ENCODE data around the gene OR14A16.

The OR14A16 gene

GRCh38 chr1:247797518-247797917, 26.4 kb downstream of the OR14A16 start:
- DNase-seq: no peak
- H3K79me1 ChIP-seq (ENCODE audit: low read length): no peaks in the 10 kb centered on the region
- no peak overlapping the region for H3K4me3 ChIP-seq (ENCODE audit: low read depth, low read length)
- no peak overlapping the region for H2AFZ ChIP-seq (ENCODE audit: insufficient read depth, low read length, poor library complexity)
- no peaks in the 10 kb centered on the region for H3K36me3 ChIP-seq (ENCODE audit: control insufficient read depth in 1 of 2, insufficient read depth in 2 of 2, low read length in 2 of 2)
- no peak overlapping the region for H3K4me2 ChIP-seq (ENCODE audit: low read length)
- H2BK120ac ChIP-seq (ENCODE audit: insufficient read depth, low read length, poor library complexity): no peak overlapping the region
- no peak overlapping the region for H3K23ac ChIP-seq (ENCODE audit: low read length)
- no peak overlapping the region for H4K91ac ChIP-seq (ENCODE audit: low read depth, low read length)
- H3K79me2 ChIP-seq (ENCODE audit: control insufficient read depth, insufficient read depth, low read length, poor library complexity): no peaks in the 10 kb centered on the region
- no peak overlapping the region for H3K4ac ChIP-seq (ENCODE audit: low read depth, low read length)
- no peak overlapping the region for H3K9ac ChIP-seq (ENCODE audit: low read length)
- no peak overlapping the region for H4K12ac ChIP-seq (ENCODE audit: low read depth, low read length)
- H3K18ac ChIP-seq (ENCODE audit: low read length): no peak overlapping the region
- no peak overlapping the region for H3K14ac ChIP-seq (ENCODE audit: low read length)
- no CpG with 5 or more reads among the region's 2 CpGs for WGBS (ENCODE audit: extremely low coverage, insufficient coverage, insufficient read length)
- H4K8ac ChIP-seq (ENCODE audit: low read depth, low read length): no peak overlapping the region
- H2AK5ac ChIP-seq (ENCODE audit: low read length): no peak overlapping the region
- no peak overlapping the region for H3K27ac ChIP-seq (ENCODE audit: low read depth, low read length)
- no peaks in the 10 kb centered on the region for H3K4me1 ChIP-seq (ENCODE audit: control insufficient read depth in 1 of 2, insufficient read depth in 2 of 2, low read length in 2 of 2)
- no peak overlapping the region for H2BK5ac ChIP-seq (ENCODE audit: low read depth, low read length, poor library complexity)
- H2BK12ac ChIP-seq (ENCODE audit: low read length): no peak overlapping the region
- H3K27me3 ChIP-seq (ENCODE audit: insufficient read depth, low read length): no peaks in the 10 kb centered on the region
- peaks cover 3% of the 10 kb centered on the region for H3K9me3 ChIP-seq (ENCODE audit: insufficient read depth, low read depth, low read length)

GRCh38 chr1:247769603-247770002, 54.3 kb downstream of the OR14A16 start:
- Histone ChIP-seq H3K9ac (ENCODE audit: low read length) (no peak overlapping the region), H3K4me2 (ENCODE audit: low read length) (no peak overlapping the region), H4K8ac (ENCODE audit: low read depth, low read length) (no peak overlapping the region), H2BK12ac (ENCODE audit: low read length) (no peak overlapping the region), H3K27ac (ENCODE audit: low read depth, low read length) (no peak overlapping the region), H3K4ac (ENCODE audit: low read depth, low read length) (no peak overlapping the region), H3K18ac (ENCODE audit: low read length) (no peak overlapping the region), H3K9me3 (ENCODE audit: insufficient read depth, low read depth, low read length) (no peaks in the 10 kb centered on the region), H3K27me3 (ENCODE audit: insufficient read depth, low read length) (no peaks in the 10 kb centered on the region), H2BK5ac (ENCODE audit: low read depth, low read length, poor library complexity) (no peak overlapping the region), H3K4me1 (ENCODE audit: control insufficient read depth in 1 of 2, insufficient read depth in 2 of 2, low read length in 2 of 2) (no peaks in the 10 kb centered on the region), H3K36me3 (ENCODE audit: control insufficient read depth in 1 of 2, insufficient read depth in 2 of 2, low read length in 2 of 2) (no peaks in the 10 kb centered on the region), H4K12ac (ENCODE audit: low read depth, low read length) (no peak overlapping the region), H2BK120ac (ENCODE audit: insufficient read depth, low read length, poor library complexity) (no peak overlapping the region), H2AFZ (ENCODE audit: insufficient read depth, low read length, poor library complexity) (no peak overlapping the region), H3K79me2 (ENCODE audit: control insufficient read depth, insufficient read depth, low read length, poor library complexity) (no peaks in the 10 kb centered on the region), H3K4me3 (ENCODE audit: low read depth, low read length) (no peak overlapping the region), H3K79me1 (ENCODE audit: low read length) (no peaks in the 10 kb centered on the region), H3K23ac (ENCODE audit: low read length) (no peak overlapping the region), H4K91ac (ENCODE audit: low read depth, low read length) (no peak overlapping the region), H2AK5ac (ENCODE audit: low read length) (no peak overlapping the region), H3K14ac (ENCODE audit: low read length) (no peak overlapping the region)
- no peak for DNase-seq
